Fibroblast of skin of left biceps (primary cell): ENCODE data around the gene SMAD1.
"Not testable (repeated sequence)": the region's sequence is repeated elsewhere in the genome, so short reads cannot be mapped to it uniquely, and the experiment has no call there.

ENCODE experiments used
- DNase-seq, 2 experiments: peaks; one replicate each; pipeline ENCODE4 v3.0.0-alpha.2; 2013; ENCODE audit warnings: low read depth in 2 of 2

Gene SMAD1

GRCh38 chr4:145563293-145563985, 81.8 kb downstream of the SMAD1 start:
- no peak for DNase-seq

- no peak for DNase-seq
These were observed 82.9 kb downstream of the SMAD1 start for GRCh38 chr4:145564540-145564939.

- no peak for DNase-seq
These were observed 83.7 kb downstream of the SMAD1 start for GRCh38 chr4:145565328-145565727.

- no peak for DNase-seq
These were observed 84.5 kb downstream of the SMAD1 start for GRCh38 chr4:145566086-145566708.

GRCh38 chr4:145566768-145567167, 85.1 kb downstream of the SMAD1 start:
- DNase-seq, result no peak

GRCh38 chr4:145567516-145567915, 85.9 kb downstream of the SMAD1 start:
- DNase-seq, result no peak

- DNase-seq, result not testable (repeated sequence)
These were observed 92.9 kb downstream of the SMAD1 start for GRCh38 chr4:145574546-145574945.

GRCh38 chr4:145580906-145581305, 99.3 kb downstream of the SMAD1 start:
- DNase-seq, result no peak

- no peak for DNase-seq
These were observed 101.8 kb downstream of the SMAD1 start for GRCh38 chr4:145583191-145584055.

GRCh38 chr4:145587088-145587754, 105.6 kb downstream of the SMAD1 start:
- DNase-seq, result no peak

GRCh38 chr4:145589381-145589780, 107.7 kb downstream of the SMAD1 start:
- DNase-seq, result not testable (repeated sequence)

GRCh38 chr4:145589916-145590702, 108.5 kb downstream of the SMAD1 start:
- no peak for DNase-seq

- DNase-seq, result no peak
These were observed 120.6 kb downstream of the SMAD1 start for GRCh38 chr4:145602129-145602760.

- DNase-seq, result no peak
These were observed 124.3 kb downstream of the SMAD1 start for GRCh38 chr4:145605941-145606340.
